Measurements from ENCODE around the gene PRPSAP2.

The PRPSAP2 gene

DNA sequence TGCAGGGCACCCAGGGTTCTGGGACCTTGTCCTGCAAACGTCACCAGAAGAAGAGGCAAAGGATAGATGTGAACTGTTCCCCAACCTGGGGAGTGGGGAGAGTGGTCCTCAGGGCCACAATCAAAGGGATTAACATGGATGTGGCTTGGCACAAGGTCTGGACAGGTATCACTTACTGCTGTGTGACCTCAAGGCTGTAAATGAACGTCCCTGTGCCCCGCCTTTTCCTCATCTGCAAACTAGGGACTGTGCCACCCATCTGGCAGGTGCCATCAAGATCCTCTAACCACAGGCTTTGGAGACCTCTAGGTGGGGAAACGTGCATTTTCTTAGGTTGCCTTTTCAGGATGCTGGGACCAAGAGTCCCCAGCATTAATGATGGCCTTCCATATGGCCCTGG is 119.1 kb downstream of the PRPSAP2 start:
- Histone ChIP-seq H3K9me3 (ENCODE audit: control insufficient read depth, low read length) (no peaks in the 10 kb centered on the region), H3K9ac (ENCODE audit: low read length) (no peak overlapping the region), H3K27me3 (replicated peaks; ENCODE audit: control insufficient read depth, insufficient read depth, low read length) (no peaks in the 10 kb centered on the region), H3K36me3 (ENCODE audit: control insufficient read depth, insufficient read depth, low read length, severe bottlenecking) (peaks cover 17% of the 10 kb centered on the region), H3K4me1 (ENCODE audit: control insufficient read depth, insufficient read depth, low read length) (peaks cover 7% of the 10 kb centered on the region), H3K4me3 (ENCODE audit: low read length) (no peak overlapping the region)
- DNase-seq (ENCODE audit: low read depth), result no peak

DNA sequence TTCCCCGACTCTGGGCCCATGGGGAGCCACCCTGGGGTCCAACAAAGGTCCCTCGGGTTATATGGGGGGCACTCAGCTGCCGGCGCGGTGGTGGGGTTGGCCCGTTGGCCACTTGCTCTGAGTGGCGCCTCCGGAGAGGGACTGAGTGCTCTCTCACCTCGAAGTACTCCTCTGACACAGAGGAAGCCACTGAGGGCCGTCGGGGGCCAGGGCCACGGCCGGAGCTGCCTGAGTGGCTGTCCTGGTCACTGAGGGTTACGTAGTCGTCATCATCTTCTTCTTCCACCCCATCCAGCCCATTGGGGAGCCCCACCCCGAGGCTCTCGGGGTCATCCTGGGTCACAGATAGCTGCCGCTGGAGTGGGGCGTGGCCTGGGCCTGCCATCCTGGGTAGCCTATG is 119.7 kb downstream of the PRPSAP2 start:
- Histone ChIP-seq H3K4me1 (ENCODE audit: control insufficient read depth, insufficient read depth, low read length) (peaks cover 11% of the 10 kb centered on the region), H3K27me3 (replicated peaks; ENCODE audit: control insufficient read depth, insufficient read depth, low read length) (no peaks in the 10 kb centered on the region), H3K9me3 (ENCODE audit: control insufficient read depth, low read length) (no peaks in the 10 kb centered on the region), H3K9ac (ENCODE audit: low read length) (no peak overlapping the region), H3K36me3 (ENCODE audit: control insufficient read depth, insufficient read depth, low read length, severe bottlenecking) (peaks cover 17% of the 10 kb centered on the region), H3K4me3 (ENCODE audit: low read length) (no peak overlapping the region)
- DNase-seq (ENCODE audit: low read depth), result no peak

DNA sequence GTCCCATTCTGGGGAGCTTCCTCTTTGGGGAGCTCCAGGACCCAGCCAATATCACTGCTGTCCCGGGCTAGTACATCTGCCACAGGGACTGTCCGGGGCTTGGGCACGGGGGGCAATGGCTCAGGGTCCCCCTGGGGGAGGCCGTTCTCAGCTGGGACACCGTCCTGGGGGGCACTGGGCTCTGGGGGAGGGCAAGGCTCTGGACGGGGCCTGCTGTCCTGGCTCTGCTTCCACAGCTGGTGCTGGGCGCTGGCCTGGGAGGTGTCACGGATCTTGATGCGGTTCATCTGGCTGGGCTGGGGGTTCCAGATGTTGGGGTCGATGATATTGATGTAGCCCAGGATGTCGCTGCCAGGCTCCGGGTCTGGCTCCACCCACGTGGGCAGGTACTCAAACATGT is 120.1 kb downstream of the PRPSAP2 start:
- H3K27me3 ChIP-seq (replicated peaks; ENCODE audit: control insufficient read depth, insufficient read depth, low read length), result no peaks in the 10 kb centered on the region

DNA sequence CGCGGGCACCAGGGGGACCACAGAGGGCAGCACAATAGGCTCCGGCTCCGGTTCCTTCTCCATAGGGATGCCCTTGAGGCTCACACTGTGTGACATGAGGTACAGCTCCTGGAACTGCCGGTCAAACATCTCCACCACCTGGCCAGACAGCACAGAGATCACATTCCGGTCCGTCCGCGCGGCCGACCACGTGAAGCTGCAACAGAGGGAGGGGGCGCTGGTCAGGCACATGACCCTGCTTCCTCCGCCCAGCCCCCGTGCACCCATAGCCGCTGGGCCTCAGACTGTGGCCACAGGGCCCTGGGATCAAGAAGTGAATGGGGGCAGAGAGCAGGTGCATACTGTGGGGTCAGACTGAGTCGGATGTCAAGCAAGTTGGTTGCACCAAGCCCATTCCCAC is 120.7 kb downstream of the PRPSAP2 start:
- Histone ChIP-seq H3K9ac (ENCODE audit: low read length) (no peak overlapping the region), H3K4me3 (ENCODE audit: low read length) (no peak overlapping the region), H3K4me1 (ENCODE audit: control insufficient read depth, insufficient read depth, low read length) (peaks cover 11% of the 10 kb centered on the region), H3K27me3 (replicated peaks; ENCODE audit: control insufficient read depth, insufficient read depth, low read length) (no peaks in the 10 kb centered on the region), H3K9me3 (ENCODE audit: control insufficient read depth, low read length) (no peaks in the 10 kb centered on the region), H3K36me3 (ENCODE audit: control insufficient read depth, insufficient read depth, low read length, severe bottlenecking) (peaks cover 17% of the 10 kb centered on the region)
- DNase-seq (ENCODE audit: low read depth), result no peak

More for the DNA sequence above, 120.1 kb downstream of the PRPSAP2 start:
- Histone ChIP-seq H3K9me3 (ENCODE audit: control insufficient read depth, low read length) (no peaks in the 10 kb centered on the region), H3K4me3 (ENCODE audit: low read length) (no peak overlapping the region), H3K9ac (ENCODE audit: low read length) (no peak overlapping the region), H3K4me1 (ENCODE audit: control insufficient read depth, insufficient read depth, low read length) (peaks cover 11% of the 10 kb centered on the region), H3K36me3 (ENCODE audit: control insufficient read depth, insufficient read depth, low read length, severe bottlenecking) (peaks cover 17% of the 10 kb centered on the region)
- DNase-seq (ENCODE audit: low read depth), result no peak

All from adipocyte (in vitro differentiated cells).